ENCODE results near the gene DACT1. TPM values are rescaled to one million over a fixed set of nuclear protein-coding genes. Genes with fewer than 3 reads are reported as not detected.

DACT1 gene
- total RNA-seq, 1 donor = 6.9 TPM

- DNase-seq (ENCODE audit: low read depth) = no peak
- H3K4me3 ChIP-seq (ENCODE audit: low read depth, low read length) = no peak overlapping the region
- no peak for TF ChIP-seq CTCF (IDR thresholded peaks at IDR 0.05; ENCODE audit: insufficient read depth, low read depth, low read length)
These were observed 2.5 kb upstream of the DACT1 start for GRCh38 chr14:58635091-58635830.

GRCh38 chr14:58636129-58636528, 1.6 kb upstream of the DACT1 start:
- no peak for TF ChIP-seq CTCF (IDR thresholded peaks at IDR 0.05; ENCODE audit: insufficient read depth, low read depth, low read length)
- no peak overlapping the region for H3K4me3 ChIP-seq (ENCODE audit: low read depth, low read length)
- no peak for DNase-seq (ENCODE audit: low read depth)

GRCh38 chr14:58637040-58637390, 747 bp upstream of the DACT1 start:
- no peak for TF ChIP-seq CTCF (IDR thresholded peaks at IDR 0.05; ENCODE audit: insufficient read depth, low read depth, low read length)
- DNase-seq (ENCODE audit: low read depth) = peak; percentile 96

GRCh38 chr14:58638231-58639197, 752 bp downstream of the DACT1 start:
- DNase-seq (ENCODE audit: low read depth) = peak; percentile 44
- no peak for TF ChIP-seq CTCF (IDR thresholded peaks at IDR 0.05; ENCODE audit: insufficient read depth, low read depth, low read length)
- peak overlapping the region; percentile 72 for H3K4me3 ChIP-seq (ENCODE audit: low read depth, low read length)

More at GRCh38 chr14:58637040-58637390, 747 bp upstream of the DACT1 start:
- H3K4me3 ChIP-seq (ENCODE audit: low read depth, low read length) = peak overlapping the region; percentile 72

- peak overlapping the region; percentile 72 for H3K4me3 ChIP-seq (ENCODE audit: low read depth, low read length)
- DNase-seq (ENCODE audit: low read depth) = no peak
- TF ChIP-seq CTCF (IDR thresholded peaks at IDR 0.05; ENCODE audit: insufficient read depth, low read depth, low read length) = no peak
These were observed 1.4 kb downstream of the DACT1 start for GRCh38 chr14:58639198-58639565.

GRCh38 chr14:58639842-58640484, 2.2 kb downstream of the DACT1 start:
- peak overlapping the region; percentile 72 for H3K4me3 ChIP-seq (ENCODE audit: low read depth, low read length)
- TF ChIP-seq CTCF (IDR thresholded peaks at IDR 0.05; ENCODE audit: insufficient read depth, low read depth, low read length) = peak; percentile 66
- DNase-seq (ENCODE audit: low read depth) = peak; percentile 84

All from fibroblast of villous mesenchyme (primary cell).